Dermis microvascular lymphatic vessel endothelial cell (primary cell): Measurements from ENCODE around the gene ADAMTSL1. TPM values are rescaled to one million over a fixed set of nuclear protein-coding genes. Genes with fewer than 3 reads are reported as not detected.

Experiments
- DNase-seq, 2 donors: peaks; one replicate each; pipeline versions ENCODE4 v3.0.0 to v3.0.0-alpha.2; 2010; ENCODE audit warnings: low read depth in 2 of 2
- total RNA-seq: library from RNA; depleted of rRNA; stranded (reverse); fragments of >200 nt; gene quantifications from 2 replicates; pipeline ENCODE4 v1.2.1, GENCODE V29; 2014

The ADAMTSL1 gene
- total RNA-seq, 1 donor from 2014 or later: 9.1 TPM

DNA sequence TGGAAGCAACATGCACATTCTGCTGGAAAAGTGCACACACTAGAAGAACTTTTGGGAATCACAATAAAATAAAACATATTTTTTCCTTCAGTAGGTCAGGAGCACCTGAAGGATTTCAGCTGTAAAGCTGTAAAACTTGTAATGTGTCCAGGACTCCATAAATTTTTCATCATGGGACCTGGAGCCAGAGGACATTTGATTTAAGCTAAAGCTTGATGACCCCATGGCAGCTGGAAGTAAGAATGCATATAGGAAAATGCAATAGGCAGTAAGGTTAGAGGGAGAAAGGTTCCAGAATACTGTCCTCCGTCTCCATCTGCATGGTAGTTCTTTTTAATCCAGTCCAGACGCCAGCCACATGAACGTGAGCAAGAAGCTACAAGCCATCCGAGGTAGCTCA lies 166.0 kb downstream of the ADAMTSL1 start:
- no peak for DNase-seq

DNA sequence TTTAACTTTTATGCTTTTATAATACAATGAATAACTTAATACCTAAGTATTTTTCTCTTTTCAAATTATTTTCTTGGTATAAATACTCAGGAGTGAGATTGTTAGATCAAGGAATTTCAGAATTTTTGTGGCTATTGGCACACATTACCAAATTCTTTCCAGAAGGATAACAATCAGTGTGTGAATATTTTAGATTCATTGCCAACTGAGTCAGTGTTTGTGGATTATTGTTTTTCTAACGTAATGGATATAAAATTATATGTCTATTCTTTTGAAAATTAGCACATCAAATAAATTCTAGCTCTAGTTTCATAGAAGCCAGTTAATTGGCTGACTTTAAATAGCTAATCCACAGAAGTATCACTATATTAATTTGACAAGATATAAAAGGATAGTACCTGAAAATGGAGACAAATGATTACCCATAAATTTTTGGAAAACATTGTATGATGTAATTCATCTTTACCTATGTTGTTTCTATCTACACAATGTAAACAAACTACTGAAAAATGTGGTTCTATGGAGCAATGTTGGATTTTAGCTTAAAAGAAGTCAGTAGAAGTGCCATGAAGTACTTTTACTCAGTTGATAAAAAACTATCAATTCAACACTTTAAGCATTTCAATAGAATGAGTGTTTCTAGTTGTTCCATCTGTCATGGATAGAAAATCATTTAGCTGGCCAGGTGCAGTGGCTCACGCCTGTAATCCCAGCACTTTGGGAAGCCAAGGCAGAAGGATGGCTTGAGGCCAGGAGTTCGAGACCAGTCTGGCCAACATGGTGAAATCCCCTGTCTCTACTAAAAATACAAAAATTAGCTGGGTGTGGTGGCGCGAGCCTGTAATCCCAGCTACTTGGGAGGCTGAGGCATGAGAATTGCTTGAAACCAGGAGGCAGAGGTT lies 185.1 kb downstream of the ADAMTSL1 start:
- DNase-seq: peak; percentile 51 to 56

GRCh38 chr9:18660001-18660400 lies 186.0 kb downstream of the ADAMTSL1 start:
- DNase-seq: no peak

GRCh38 chr9:18662320-18662719 lies 188.4 kb downstream of the ADAMTSL1 start:
- no peak for DNase-seq

DNA sequence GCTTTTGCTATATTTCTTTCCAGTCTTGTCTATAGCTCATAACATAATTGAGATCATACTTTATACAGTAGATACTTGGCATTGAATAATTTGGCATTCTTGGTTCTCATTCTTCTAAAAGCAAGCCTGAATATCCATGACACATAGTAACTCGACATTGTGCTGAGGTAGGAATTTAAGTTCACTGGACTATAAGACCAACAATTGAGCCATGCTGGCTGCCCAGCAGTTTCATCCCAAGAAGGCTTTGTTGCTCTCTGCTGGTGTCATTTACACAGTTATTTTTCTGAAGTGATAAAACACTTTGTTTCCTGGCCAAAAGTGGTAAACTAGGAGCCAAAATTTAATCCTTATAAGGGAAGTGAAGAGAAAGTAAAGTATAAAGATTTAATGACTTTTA lies 192.0 kb downstream of the ADAMTSL1 start:
- DNase-seq: no peak

GRCh38 chr9:18666348-18666747 lies 192.4 kb downstream of the ADAMTSL1 start:
- DNase-seq: no peak

DNA sequence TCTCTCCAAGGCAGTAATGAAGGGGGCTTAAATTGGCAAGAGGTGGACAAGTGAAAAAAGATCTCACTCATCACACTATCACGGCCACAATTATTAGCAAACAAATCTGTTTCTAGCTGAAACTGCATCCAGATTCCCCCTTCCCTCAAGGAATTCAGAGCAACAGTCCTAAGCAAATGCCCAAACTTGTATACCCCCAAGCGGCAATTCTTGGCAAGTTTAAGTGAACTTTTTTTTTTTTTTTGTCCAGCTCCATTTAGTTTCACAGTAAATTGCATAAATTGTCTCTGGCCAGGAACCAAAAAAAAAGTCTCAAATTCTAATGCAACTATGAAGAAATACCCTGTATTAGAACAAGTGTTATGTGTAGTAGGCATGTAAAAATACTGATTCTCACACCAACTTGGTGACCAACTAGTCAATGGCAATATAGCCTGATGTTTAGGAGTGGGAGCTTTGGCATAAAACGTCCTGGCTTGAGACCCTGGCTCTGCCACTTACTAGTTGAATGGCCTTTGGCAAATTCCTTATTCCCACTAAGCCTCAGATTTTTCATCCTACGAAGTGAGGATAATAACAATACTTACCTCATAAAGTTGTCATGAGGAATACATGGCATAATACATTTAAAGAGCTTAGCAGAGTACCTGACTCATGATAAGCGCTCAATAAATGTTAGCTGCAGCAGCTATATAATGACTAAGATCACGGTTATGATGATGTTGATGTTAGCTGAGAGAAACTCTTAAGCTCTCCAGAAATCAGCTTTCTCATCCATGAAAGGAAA lies 193.2 kb downstream of the ADAMTSL1 start:
- DNase-seq: no peak

DNA sequence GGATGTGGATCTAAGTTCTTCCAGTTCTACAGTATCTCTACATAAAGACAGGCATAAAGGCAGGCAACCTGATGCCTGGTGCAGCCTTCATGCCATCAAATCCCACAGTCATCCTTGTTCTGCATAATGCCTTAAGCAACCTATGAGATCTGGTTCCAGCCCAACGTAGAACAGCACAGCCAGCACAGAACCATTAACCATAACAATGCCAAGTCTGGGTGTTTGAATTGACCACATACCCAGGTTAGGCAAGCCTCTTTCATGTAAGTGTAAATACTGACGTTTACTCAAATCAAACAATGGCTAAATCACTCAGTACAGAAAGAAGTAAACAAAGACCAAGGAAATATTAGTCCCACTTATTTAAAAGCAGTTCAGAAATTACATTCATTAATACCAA lies 195.0 kb downstream of the ADAMTSL1 start:
- DNase-seq: no peak

DNA sequence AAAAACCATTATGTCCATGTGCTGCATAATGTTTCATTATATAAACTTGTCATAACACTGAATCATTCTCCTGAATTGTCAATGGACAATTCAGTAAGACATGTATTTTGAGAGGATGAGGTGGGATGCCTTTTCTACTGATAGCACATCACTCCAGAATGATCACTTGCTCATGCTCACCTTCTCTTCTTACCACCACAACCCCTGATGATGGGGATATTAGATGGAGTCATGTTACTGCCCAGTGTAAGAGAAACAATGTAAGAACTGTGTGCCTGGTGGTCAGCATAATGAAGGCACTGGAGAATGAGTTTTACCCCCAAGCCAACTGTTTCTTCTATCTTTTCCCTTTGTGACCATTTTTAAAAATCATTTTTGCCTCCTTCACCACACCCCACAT lies 198.8 kb downstream of the ADAMTSL1 start:
- no peak for DNase-seq

GRCh38 chr9:18673179-18673578 lies 199.2 kb downstream of the ADAMTSL1 start:
- peak; percentile 24 to 79 for DNase-seq

DNA sequence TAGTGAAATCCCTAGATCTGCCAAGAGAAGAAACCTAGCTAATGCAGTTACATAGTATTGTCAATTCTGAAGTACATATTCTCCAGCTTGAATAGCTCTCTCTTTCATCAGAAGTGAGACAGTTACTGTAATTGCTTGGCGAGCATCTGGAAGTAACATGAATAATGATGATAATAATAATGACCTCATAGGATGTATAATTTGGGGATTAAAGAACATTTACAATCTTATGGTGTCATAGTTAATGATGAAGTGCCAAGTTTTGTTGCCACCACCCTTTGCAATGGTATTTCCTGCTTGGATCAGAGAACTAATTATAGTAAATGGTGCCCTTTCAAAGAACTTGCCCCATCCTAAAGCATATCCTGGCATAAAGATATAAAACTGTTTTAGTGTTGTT lies 201.4 kb downstream of the ADAMTSL1 start:
- peak in 1 of 2 donors; percentile 19 for DNase-seq

DNA sequence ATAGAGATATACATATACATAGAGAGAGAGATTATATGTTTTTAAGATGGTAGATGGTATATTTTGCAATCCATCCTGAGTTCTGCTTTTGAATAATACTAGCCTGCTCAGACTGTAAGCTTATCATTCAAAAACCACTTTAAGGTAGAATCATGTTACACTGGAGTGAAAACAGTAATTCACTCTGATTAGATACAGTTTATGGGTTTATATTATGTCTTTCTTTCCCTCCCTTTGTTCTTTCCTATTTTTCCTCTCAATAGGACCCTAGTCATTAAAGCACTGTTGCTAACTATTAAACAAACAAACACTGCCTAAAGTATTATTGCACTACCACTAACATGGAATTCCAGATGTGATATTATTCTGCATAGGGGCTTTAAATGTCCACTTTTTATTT lies 202.0 kb downstream of the ADAMTSL1 start:
- no peak for DNase-seq

GRCh38 chr9:18676525-18676924 lies 202.6 kb downstream of the ADAMTSL1 start:
- DNase-seq: no peak

- peak; percentile 15 to 69 for DNase-seq
Measured at GRCh38 chr9:18678821-18679590, 205.1 kb downstream of the ADAMTSL1 start.

- no peak for DNase-seq
Measured at GRCh38 chr9:18682907-18683306, 209.0 kb downstream of the ADAMTSL1 start.

- DNase-seq: no peak
Measured at GRCh38 chr9:18683312-18683711, 209.4 kb downstream of the ADAMTSL1 start.

- peak in 1 of 2 donors; percentile 4 for DNase-seq
Measured at GRCh38 chr9:18683851-18684250, 209.9 kb downstream of the ADAMTSL1 start.

GRCh38 chr9:18684593-18685317 lies 210.8 kb downstream of the ADAMTSL1 start:
- no peak for DNase-seq

DNA sequence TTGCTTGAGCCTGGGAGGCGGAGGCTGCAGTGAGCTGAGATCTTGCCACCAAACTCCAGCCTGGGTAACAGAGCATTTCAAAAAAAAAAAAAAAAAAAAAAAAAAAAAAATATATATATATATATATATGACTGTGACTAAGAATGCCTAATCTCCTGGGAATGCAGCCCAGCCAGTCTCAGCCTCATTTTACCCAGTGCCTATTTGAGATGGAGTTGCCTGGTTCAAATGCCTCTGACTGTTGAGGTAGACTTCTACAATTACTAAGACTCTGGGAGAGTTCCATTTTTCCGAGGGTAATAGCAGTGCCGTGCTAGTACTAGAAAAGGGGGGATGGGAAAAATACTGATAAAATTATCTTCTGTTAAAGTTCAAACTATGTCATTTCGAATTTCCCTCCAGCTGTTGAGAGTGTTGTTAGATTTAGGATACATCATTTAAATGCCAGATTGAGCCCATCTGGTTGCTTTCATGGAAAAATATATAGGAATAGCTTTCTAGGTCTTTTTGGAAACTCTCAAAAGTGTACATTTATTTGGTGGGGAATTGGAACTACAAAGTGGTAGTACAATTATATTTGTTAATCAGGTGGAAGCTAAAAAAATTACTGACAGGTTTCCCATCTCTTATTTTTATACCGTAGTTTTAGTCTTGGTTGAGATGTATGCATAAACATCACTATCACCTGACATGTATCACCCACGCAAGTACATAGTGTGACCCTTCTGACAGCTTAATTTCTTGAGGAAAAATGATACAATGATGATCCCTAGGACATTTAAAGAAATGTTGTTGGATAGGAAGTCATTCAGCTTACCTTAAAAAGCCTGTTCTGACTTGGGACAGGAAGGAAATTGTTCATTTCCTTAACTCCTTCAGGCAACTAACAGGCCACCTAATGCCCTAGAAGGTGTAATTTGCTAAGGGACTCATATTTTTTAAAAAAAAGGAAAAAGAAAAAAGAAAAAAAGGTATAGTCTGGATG lies 214.9 kb downstream of the ADAMTSL1 start:
- DNase-seq: peak in 1 of 2 donors; percentile 24

- DNase-seq: no peak
Measured at GRCh38 chr9:18689921-18690320, 216.0 kb downstream of the ADAMTSL1 start.
